Muscle of leg (tissue), 11 donors: ENCODE data around the gene PCDHGA6. TPM values are rescaled to one million over a fixed set of nuclear protein-coding genes. Genes with fewer than 3 reads are reported as not detected.

ENCODE experiments used
- DNase-seq: peaks from one replicate; pipeline ENCODE4 v3.0.0; 2013
- H3K27ac ChIP-seq: one replicate; pipeline ENCODE4 v1.5.1; 2013; ENCODE audit warnings: mild to moderate bottlenecking, low read length, control low read depth
- H3K27me3 ChIP-seq: one replicate; pipeline ENCODE4 v1.6.1; 2013; ENCODE audit warnings: low read length; ENCODE audit not compliant: control insufficient read depth, insufficient read depth
- H3K36me3 ChIP-seq: one replicate; pipeline ENCODE4 v1.6.1; 2013; ENCODE audit warnings: low read length; ENCODE audit not compliant: control insufficient read depth, insufficient read depth
- H3K4me1 ChIP-seq: one replicate; pipeline ENCODE4 v1.6.1; 2013; ENCODE audit warnings: low read length; ENCODE audit not compliant: control insufficient read depth, insufficient read depth
- H3K4me3 ChIP-seq: one replicate; pipeline ENCODE4 v1.5.1; 2013; ENCODE audit warnings: low read length, control low read depth
- H3K9me3 ChIP-seq: replicated peaks from 2 replicates; pipeline ENCODE4 v1.6.1; 2013; ENCODE audit warnings: low read depth, low read length; ENCODE audit not compliant: control insufficient read depth
- WGBS: methylation state at CpG from one replicate; pipeline ENCODE4 v1.1.5; 2013; ENCODE audit warnings: missing lambda C conversion rate; ENCODE audit not compliant: insufficient coverage; 5-methylcytosine and 5-hydroxymethylcytosine counted together
- polyA plus RNA-seq, 8 donors: library from polyadenylated mRNA; unstranded; fragments of 120-200 nt; gene quantifications; one replicate each; pipeline versions ENCODE4 v1.2.1 to v1.2.3, GENCODE V29; 2013; ENCODE audit warnings: inconsistent platforms in 1 of 8, low replicate concordance in 1 of 8; ENCODE audit not compliant: insufficient read length in 8 of 8, insufficient read depth in 1 of 8
- total RNA-seq: library from RNA; stranded (reverse); fragments of 120-200 nt; gene quantifications from one replicate; pipeline ENCODE4 v1.2.4, GENCODE V29; 2013

The PCDHGA6 gene
- total and polyA plus RNA-seq, 9 donors: 2.2 to 4.4 (median 3.0) TPM

DNA sequence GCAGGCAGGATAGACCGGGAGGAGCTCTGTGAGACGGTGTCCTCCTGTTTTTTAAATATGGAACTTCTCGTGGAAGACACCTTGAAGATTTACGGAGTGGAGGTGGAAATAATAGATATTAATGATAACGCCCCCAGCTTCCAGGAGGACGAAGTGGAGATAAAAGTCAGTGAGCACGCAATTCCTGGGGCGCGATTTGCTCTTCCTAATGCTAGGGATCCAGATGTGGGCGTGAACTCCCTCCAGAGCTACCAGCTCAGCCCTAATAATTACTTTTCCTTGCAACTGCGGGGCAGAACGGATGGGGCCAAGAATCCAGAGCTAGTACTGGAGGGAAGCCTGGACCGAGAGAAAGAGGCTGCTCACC is 47.8 kb downstream of the PCDHGA6 start:
- no peak for DNase-seq
- H3K36me3 ChIP-seq: no peaks in the 10 kb centered on the region
- H3K4me3 ChIP-seq: peak overlapping the region; percentile 16
- peaks cover 31% of the 10 kb centered on the region for H3K27me3 ChIP-seq
- H3K9me3 ChIP-seq: peaks cover 83% of the 10 kb centered on the region
- no peak overlapping the region for H3K27ac ChIP-seq
- H3K4me1 ChIP-seq: peaks cover 2% of the 10 kb centered on the region
- 9% methylated on average over 11 of the region's 13 CpGs for WGBS

DNA sequence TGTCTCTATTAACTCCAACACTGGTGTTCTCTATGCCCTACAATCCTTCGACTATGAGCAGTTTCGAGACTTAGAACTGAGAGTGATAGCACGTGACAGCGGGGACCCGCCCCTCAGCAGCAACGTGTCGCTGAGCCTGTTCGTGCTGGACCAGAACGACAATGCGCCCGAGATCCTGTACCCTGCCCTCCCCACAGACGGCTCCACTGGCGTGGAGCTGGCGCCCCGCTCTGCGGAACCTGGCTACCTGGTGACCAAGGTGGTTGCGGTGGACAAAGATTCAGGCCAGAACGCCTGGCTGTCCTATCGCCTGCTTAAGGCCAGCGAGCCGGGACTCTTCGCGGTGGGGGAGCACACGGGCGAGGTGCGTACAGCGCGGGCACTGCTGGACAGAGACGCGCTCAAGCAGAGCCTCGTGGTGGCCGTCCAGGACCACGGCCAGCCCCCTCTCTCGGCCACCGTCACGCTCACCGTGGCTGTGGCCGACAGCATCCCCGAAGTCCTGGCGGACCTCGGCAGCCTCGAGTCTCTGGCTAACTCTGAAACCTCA is 49.1 kb downstream of the PCDHGA6 start:
- Histone ChIP-seq H3K9me3 (peaks cover 91% of the 10 kb centered on the region), H3K27me3 (peaks cover 31% of the 10 kb centered on the region), H3K27ac (no peak overlapping the region), H3K4me3 (no peak overlapping the region), H3K36me3 (no peaks in the 10 kb centered on the region), H3K4me1 (no peaks in the 10 kb centered on the region)
- WGBS: 18% methylated on average over 42 of the region's 42 CpGs
- DNase-seq: no peak

DNA sequence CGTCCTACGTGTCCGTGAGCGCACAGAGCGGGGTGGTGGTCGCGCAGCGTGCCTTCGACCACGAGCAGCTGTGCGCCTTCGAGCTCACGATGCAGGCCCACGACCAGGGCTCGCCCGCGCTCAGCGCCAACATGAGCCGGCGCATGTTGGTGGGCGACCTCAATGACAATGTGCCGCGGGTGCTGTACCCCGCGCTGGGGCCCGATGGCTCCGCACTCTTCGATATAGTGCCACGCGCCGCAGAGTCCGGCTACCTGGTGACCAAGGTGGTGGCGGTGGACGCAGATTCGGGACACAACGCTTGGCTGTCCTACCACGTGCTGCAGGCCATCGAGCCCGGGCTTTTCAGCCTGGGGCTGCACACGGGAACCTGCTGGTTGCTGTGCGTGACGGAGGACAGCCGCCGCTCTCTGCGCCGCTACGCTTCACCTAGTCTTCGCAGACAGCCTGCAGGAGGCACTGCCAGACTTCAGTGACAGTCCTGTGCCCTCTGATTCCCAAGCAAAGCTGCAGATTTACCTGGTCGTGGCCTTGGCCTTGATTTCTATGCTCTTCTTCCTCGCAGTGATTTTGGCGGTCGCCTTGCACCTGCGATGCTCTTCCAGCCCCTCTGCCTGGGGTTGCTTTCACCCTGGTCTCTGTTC is 54.2 kb downstream of the PCDHGA6 start:
- 32% methylated on average over 53 of the region's 53 CpGs for WGBS
- Histone ChIP-seq H3K4me1 (no peaks in the 10 kb centered on the region), H3K4me3 (no peak overlapping the region), H3K27me3 (peaks cover 19% of the 10 kb centered on the region), H3K9me3 (peaks cover 83% of the 10 kb centered on the region), H3K36me3 (no peaks in the 10 kb centered on the region), H3K27ac (no peak overlapping the region)
- no peak for DNase-seq

Other genes starting within 250 kb of the PCDHGA6 start
Only the 30 nearest of the 36 such genes appear.
- gene PCDHB9, start 186.7 kb upstream of the PCDHGA6 start, total RNA-seq: 1.3 TPM
- gene PCDHB9, start 186.7 kb upstream of the PCDHGA6 start, polyA plus RNA-seq: 1 to 10 TPM; 1.7 to 3.6 (median 2.7) TPM
- gene PCDHB10, start 181.5 kb upstream of the PCDHGA6 start, total RNA-seq: 2.1 TPM
- gene PCDHB10, start 181.5 kb upstream of the PCDHGA6 start, polyA plus RNA-seq: 1 to 10 TPM; 4.1 to 5.1 (median 4.7) TPM
- gene PCDHB11, start 174.3 kb upstream of the PCDHGA6 start, total RNA-seq: 4.3 TPM
- gene PCDHB11, start 174.3 kb upstream of the PCDHGA6 start, polyA plus RNA-seq: 1 to 10 TPM; 1.9 to 4.1 (median 2.5) TPM
- 2.4 TPM for gene PCDHB12, start 165.2 kb upstream of the PCDHGA6 start, total RNA-seq
- 1 to 10 TPM; 2.1 to 3.5 (median 2.6) TPM for gene PCDHB12, start 165.2 kb upstream of the PCDHGA6 start, polyA plus RNA-seq
- gene PCDHB13, start 160.0 kb upstream of the PCDHGA6 start, total RNA-seq: 1.9 TPM
- 1 to 10 TPM; 1.6 to 4.5 (median 2.8) TPM for gene PCDHB13, start 160.0 kb upstream of the PCDHGA6 start, polyA plus RNA-seq
- 4.8 TPM for gene PCDHB14, start 150.5 kb upstream of the PCDHGA6 start, total RNA-seq
- 1 to 10 TPM; 5.6 to 9.0 (median 6.7) TPM for gene PCDHB14, start 150.5 kb upstream of the PCDHGA6 start, polyA plus RNA-seq
- 4.3 TPM for gene PCDHB15, start 128.5 kb upstream of the PCDHGA6 start, total RNA-seq
- gene PCDHB15, start 128.5 kb upstream of the PCDHGA6 start, polyA plus RNA-seq: 1 to 10 TPM; 5.3 to 8.6 (median 7.1) TPM
- 0.22 TPM for gene SLC25A2, start 69.8 kb upstream of the PCDHGA6 start, total RNA-seq
- gene SLC25A2, start 69.8 kb upstream of the PCDHGA6 start, polyA plus RNA-seq: under 1 TPM in 1 of 8 donors, not detected in 7; 0.08 TPM
- 75.1 TPM for gene TAF7, start 53.1 kb upstream of the PCDHGA6 start, total RNA-seq
- gene TAF7, start 53.1 kb upstream of the PCDHGA6 start, polyA plus RNA-seq: 100 to 1,000 TPM in 1 of 8 donors, 10 to 100 TPM in 7; 65.9 to 108 (median 83.4) TPM
- 0.44 TPM for gene PCDHGA1, start 43.4 kb upstream of the PCDHGA6 start, total RNA-seq
- under 1 TPM; 0.49 to 0.86 (median 0.64) TPM for gene PCDHGA1, start 43.4 kb upstream of the PCDHGA6 start, polyA plus RNA-seq
- 1.6 TPM for gene PCDHGA2, start 35.1 kb upstream of the PCDHGA6 start, total RNA-seq
- 1 to 10 TPM; 1.6 to 2.8 (median 2.1) TPM for gene PCDHGA2, start 35.1 kb upstream of the PCDHGA6 start, polyA plus RNA-seq
- gene PCDHGA3, start 30.1 kb upstream of the PCDHGA6 start, total RNA-seq: 1.2 TPM
- gene PCDHGA3, start 30.1 kb upstream of the PCDHGA6 start, polyA plus RNA-seq: 1 to 10 TPM in 4 of 8 donors, under 1 TPM in 4; 0.94 to 2.0 (median 1.0) TPM
- 1.3 TPM for gene PCDHGB1, start 23.8 kb upstream of the PCDHGA6 start, total RNA-seq
- gene PCDHGB1, start 23.8 kb upstream of the PCDHGA6 start, polyA plus RNA-seq: under 1 TPM; 0.43 to 0.90 (median 0.63) TPM
- gene PCDHGA4, start 18.9 kb upstream of the PCDHGA6 start, total RNA-seq: 1.8 TPM
- gene PCDHGA4, start 18.9 kb upstream of the PCDHGA6 start, polyA plus RNA-seq: 1 to 10 TPM in 7 of 8 donors, under 1 TPM in 1; 0.71 to 2.2 (median 1.3) TPM
- gene PCDHGB2, start 13.9 kb upstream of the PCDHGA6 start, total RNA-seq: 1.5 TPM
- 1 to 10 TPM; 1.5 to 2.8 (median 1.9) TPM for gene PCDHGB2, start 13.9 kb upstream of the PCDHGA6 start, polyA plus RNA-seq
- gene PCDHGA5, start 9.7 kb upstream of the PCDHGA6 start, total RNA-seq: 2.3 TPM
- 1 to 10 TPM; 1.6 to 3.8 (median 2.3) TPM for gene PCDHGA5, start 9.7 kb upstream of the PCDHGA6 start, polyA plus RNA-seq
- 1.7 TPM for gene PCDHGB3, start 3.6 kb upstream of the PCDHGA6 start, total RNA-seq
- gene PCDHGB3, start 3.6 kb upstream of the PCDHGA6 start, polyA plus RNA-seq: 1 to 10 TPM in 7 of 8 donors, under 1 TPM in 1; 0.70 to 2.0 (median 1.2) TPM
- 2.3 TPM for gene PCDHGA7, start 8.9 kb downstream of the PCDHGA6 start, total RNA-seq
- gene PCDHGA7, start 8.9 kb downstream of the PCDHGA6 start, polyA plus RNA-seq: 1 to 10 TPM; 1.2 to 2.4 (median 1.5) TPM
- 4.2 TPM for gene PCDHGB4, start 13.8 kb downstream of the PCDHGA6 start, total RNA-seq
- gene PCDHGB4, start 13.8 kb downstream of the PCDHGA6 start, polyA plus RNA-seq: 1 to 10 TPM; 1.7 to 3.6 (median 2.5) TPM
- 1.6 TPM for gene PCDHGA8, start 18.7 kb downstream of the PCDHGA6 start, total RNA-seq
- under 1 TPM; 0.31 to 0.95 (median 0.61) TPM for gene PCDHGA8, start 18.7 kb downstream of the PCDHGA6 start, polyA plus RNA-seq
- 4.3 TPM for gene PCDHGB5, start 24.1 kb downstream of the PCDHGA6 start, total RNA-seq
- gene PCDHGB5, start 24.1 kb downstream of the PCDHGA6 start, polyA plus RNA-seq: 1 to 10 TPM; 3.0 to 6.3 (median 4.5) TPM
- gene PCDHGA9, start 28.9 kb downstream of the PCDHGA6 start, total RNA-seq: 3.8 TPM
- 1 to 10 TPM; 3.0 to 4.7 (median 4.0) TPM for gene PCDHGA9, start 28.9 kb downstream of the PCDHGA6 start, polyA plus RNA-seq
- gene PCDHGB6, start 34.1 kb downstream of the PCDHGA6 start, total RNA-seq: 3.0 TPM
- gene PCDHGB6, start 34.1 kb downstream of the PCDHGA6 start, polyA plus RNA-seq: 1 to 10 TPM; 2.8 to 6.0 (median 4.3) TPM
- 3.0 TPM for gene PCDHGA10, start 39.1 kb downstream of the PCDHGA6 start, total RNA-seq
- gene PCDHGA10, start 39.1 kb downstream of the PCDHGA6 start, polyA plus RNA-seq: 1 to 10 TPM; 1.3 to 3.4 (median 2.1) TPM
- 4.2 TPM for gene PCDHGB7, start 43.8 kb downstream of the PCDHGA6 start, total RNA-seq
- gene PCDHGB7, start 43.8 kb downstream of the PCDHGA6 start, polyA plus RNA-seq: 10 to 100 TPM in 1 of 8 donors, 1 to 10 TPM in 7; 5.0 to 10.5 (median 9.0) TPM
- gene PCDHGA11, start 47.2 kb downstream of the PCDHGA6 start, total RNA-seq: 3.1 TPM
- 1 to 10 TPM; 1.9 to 5.2 (median 3.4) TPM for gene PCDHGA11, start 47.2 kb downstream of the PCDHGA6 start, polyA plus RNA-seq
- gene PCDHGA12, start 56.6 kb downstream of the PCDHGA6 start, total RNA-seq: 2.4 TPM
- gene PCDHGA12, start 56.6 kb downstream of the PCDHGA6 start, polyA plus RNA-seq: 1 to 10 TPM; 1.4 to 3.6 (median 2.1) TPM
- 52.7 TPM for gene PCDHGC3, start 102.1 kb downstream of the PCDHGA6 start, total RNA-seq
- 100 to 1,000 TPM in 7 of 8 donors, 10 to 100 TPM in 1; 87.6 to 165 (median 131) TPM for gene PCDHGC3, start 102.1 kb downstream of the PCDHGA6 start, polyA plus RNA-seq
- 1.8 TPM for gene PCDHGC4, start 111.1 kb downstream of the PCDHGA6 start, total RNA-seq
- 1 to 10 TPM in 7 of 8 donors, under 1 TPM in 1; 0.98 to 2.1 (median 1.5) TPM for gene PCDHGC4, start 111.1 kb downstream of the PCDHGA6 start, polyA plus RNA-seq
- 0.75 TPM for gene PCDHGC5, start 115.2 kb downstream of the PCDHGA6 start, total RNA-seq
- gene PCDHGC5, start 115.2 kb downstream of the PCDHGA6 start, polyA plus RNA-seq: 1 to 10 TPM in 1 of 8 donors, under 1 TPM in 7; 0.29 to 1.1 (median 0.48) TPM